Upper lobe of left lung (tissue), 6 donors: ENCODE measurements around the gene SMAGP. TPM values are rescaled to one million over a fixed set of nuclear protein-coding genes. Genes with fewer than 3 reads are reported as not detected.

Experiments
- ATAC-seq, 2 donors: fragments of 200-7000 bp; cut with Tn5 transposase; one replicate each; pipeline ENCODE4 v1.9.1; 2022; ENCODE audit warnings: mild to moderate bottlenecking in 2 of 2, moderate library complexity in 2 of 2; ENCODE audit not compliant: low FRiP score in 2 of 2
- DNase-seq, 2 donors: peaks; one replicate each; pipeline ENCODE4 v3.0.0-alpha.2; 2019 to 2020
- H3K27ac ChIP-seq, 4 donors: fragments of 200-600 bp; sonication (generic); one replicate each; pipeline ENCODE4 v1.5.1; 2016 to 2019
- H3K27me3 ChIP-seq, 4 donors: fragments of 200-600 bp; sonication (generic); one replicate each; pipeline ENCODE4 v1.5.1; 2017 to 2019
- H3K36me3 ChIP-seq, 4 donors: fragments of 200-600 bp; sonication (generic); one replicate each; pipeline ENCODE4 v1.5.1; 2016 to 2019
- H3K4me1 ChIP-seq, 4 donors: fragments of 200-600 bp; sonication (generic); one replicate each; pipeline ENCODE4 v1.5.1; 2018 to 2019
- H3K4me3 ChIP-seq, 4 donors: fragments of 200-600 bp; sonication (generic); one replicate each; pipeline ENCODE4 v1.5.1; 2017 to 2019; ENCODE audit warnings: mild to moderate bottlenecking in 2 of 4, moderate library complexity in 1 of 4
- H3K9me3 ChIP-seq, 4 donors: fragments of 200-600 bp; sonication (generic); one replicate each; pipeline ENCODE4 v1.5.1; 2018 to 2019
- CTCF ChIP-seq, 6 experiments: fragments of 450-650 bp in 4 of 6; fragments of 200-600 bp in 2 of 6; sonication (generic) in 2 of 6; IDR thresholded peaks; one replicate each; pipeline ENCODE4 v1.5.1; 2016 to 2019; ENCODE audit warnings: antibody characterized with exemption in 6 of 6
- EP300 ChIP-seq, 4 donors: sonication (generic); formaldehyde crosslinking; IDR thresholded peaks; one replicate each; pipeline ENCODE4 v1.5.1; 2017; ENCODE audit warnings: antibody characterized with exemption in 4 of 4, control low read depth in 2 of 4
- POLR2A ChIP-seq, 4 donors: fragments of 450-650 bp; IDR thresholded peaks; one replicate each; pipeline ENCODE4 v1.5.1; 2016 to 2017; ENCODE audit warnings: antibody characterized with exemption in 4 of 4, mild to moderate bottlenecking in 2 of 4
- POLR2AphosphoS5 ChIP-seq, 2 donors: sonication (generic); formaldehyde crosslinking; IDR thresholded peaks; one replicate each; pipeline ENCODE4 v1.5.1; 2017; ENCODE audit warnings: antibody characterized with exemption in 2 of 2
- WGBS, 2 donors: methylation state at CpG; one replicate each; pipeline ENCODE4 v1.1.5; 2017 to 2018; 5-methylcytosine and 5-hydroxymethylcytosine counted together
- total RNA-seq, 6 donors: library from RNA; depleted of rRNA in 4 of 6; stranded (reverse); fragments of >200 nt in 4 of 6; gene quantifications; one replicate each; pipeline versions ENCODE4 v1.1.0 to v1.2.1, GENCODE V29; 2016 to 2021
- donor health status: DM: no; HTN: no; CAD: no; lungs with moderate emphysema.
- donor health status: DM: no; HTN: yes; CAD: no; lungs with severe emphysema.

Gene SMAGP
- total RNA-seq, 6 donors from 2014 or later: 25.1 to 58.2 (median 28.8) TPM

GRCh38 chr12:51246254-51246853 is 23.9 kb downstream of the SMAGP start:
- Histone ChIP-seq H3K4me1 (peaks cover 35 to 51% (median 46%) of the 10 kb centered on the region in 4 donors), H3K9me3 (no peaks in the 10 kb centered on the region), H3K4me3 (no peak overlapping the region), H3K36me3 (peaks cover 10 to 43% (median 31%) of the 10 kb centered on the region in 4 donors), H3K27ac (peak overlapping the region; percentile 64 to 84 (median 73)), H3K27me3 (no peaks in the 10 kb centered on the region)
- TF ChIP-seq POLR2A (IDR thresholded peaks at IDR 0.05): peak in 2 of 4 donors; percentile 11 to 41
- no peak for TF ChIP-seq CTCF (IDR thresholded peaks at IDR 0.05)
- peak; percentile 78 to 79 for TF ChIP-seq POLR2AphosphoS5 (IDR thresholded peaks at IDR 0.05)
- peak in 3 of 4 donors; percentile 28 to 88 (median 73) for TF ChIP-seq EP300 (IDR thresholded peaks at IDR 0.05)
- DNase-seq: peak in 1 of 2 donors; percentile 42
- 23 to 35% methylated on average over 7 of the region's 7 CpGs for WGBS, 2 donors
- peak; percentile 78 to 80 for ATAC-seq

- TF ChIP-seq EP300 (IDR thresholded peaks at IDR 0.05) (no peak), POLR2A (IDR thresholded peaks at IDR 0.05) (no peak), CTCF (IDR thresholded peaks at IDR 0.05) (no peak), POLR2AphosphoS5 (IDR thresholded peaks at IDR 0.05) (no peak)
- peaks cover 42 to 58% (median 53%) of the 10 kb centered on the region in 4 donors for H3K4me1 ChIP-seq
- ATAC-seq (no peak), DNase-seq (no peak)
- H3K27me3 ChIP-seq: no peaks in the 10 kb centered on the region
- no peaks in the 10 kb centered on the region for H3K9me3 ChIP-seq
- WGBS, 2 donors: 81 to 82% methylated on average over 11 of the region's 11 CpGs
- H3K36me3 ChIP-seq: peaks cover 13 to 50% (median 38%) of the 10 kb centered on the region in 4 donors
- H3K27ac ChIP-seq: peak overlapping the region; percentile 50 to 84 (median 70)
- H3K4me3 ChIP-seq: no peak overlapping the region
Measured at GRCh38 chr12:51245476-51246253, 24.6 kb downstream of the SMAGP start.

GRCh38 chr12:51244269-51244668 is 25.9 kb downstream of the SMAGP start:
- DNase-seq: no peak
- TF ChIP-seq POLR2A (IDR thresholded peaks at IDR 0.05) (no peak), POLR2AphosphoS5 (IDR thresholded peaks at IDR 0.05) (no peak), EP300 (IDR thresholded peaks at IDR 0.05) (no peak), CTCF (IDR thresholded peaks at IDR 0.05) (no peak)

GRCh38 chr12:51242876-51243275 is 27.3 kb downstream of the SMAGP start:
- peaks cover 53 to 71% (median 63%) of the 10 kb centered on the region in 4 donors for H3K4me1 ChIP-seq
- ATAC-seq (no peak), DNase-seq (no peak)
- H3K9me3 ChIP-seq: no peaks in the 10 kb centered on the region
- 44 to 50% methylated on average over 7 of the region's 7 CpGs for WGBS, 2 donors
- H3K36me3 ChIP-seq: peaks cover 17 to 59% (median 42%) of the 10 kb centered on the region in 4 donors
- H3K4me3 ChIP-seq: no peak overlapping the region
- H3K27ac ChIP-seq: peak overlapping the region in 3 of 4 donors; percentile 31 to 59 (median 40)
- TF ChIP-seq POLR2AphosphoS5 (IDR thresholded peaks at IDR 0.05) (no peak), CTCF (IDR thresholded peaks at IDR 0.05) (no peak), EP300 (IDR thresholded peaks at IDR 0.05) (no peak), POLR2A (IDR thresholded peaks at IDR 0.05) (no peak)
- H3K27me3 ChIP-seq: no peaks in the 10 kb centered on the region

More at GRCh38 chr12:51244269-51244668, 25.9 kb downstream of the SMAGP start:
- Histone ChIP-seq H3K27me3 (no peaks in the 10 kb centered on the region), H3K27ac (no peak overlapping the region), H3K36me3 (peaks cover 17 to 59% (median 42%) of the 10 kb centered on the region in 4 donors), H3K9me3 (no peaks in the 10 kb centered on the region), H3K4me3 (no peak overlapping the region), H3K4me1 (peaks cover 53 to 69% (median 64%) of the 10 kb centered on the region in 4 donors)
- ATAC-seq: no peak
- WGBS, 2 donors: 75 to 98% methylated on average over 4 of the region's 4 CpGs
